ENCODE results near the gene MAGED4B. TPM values are rescaled to one million over a fixed set of nuclear protein-coding genes. Genes with fewer than 3 reads are reported as not detected.

The MAGED4B gene, protein sequence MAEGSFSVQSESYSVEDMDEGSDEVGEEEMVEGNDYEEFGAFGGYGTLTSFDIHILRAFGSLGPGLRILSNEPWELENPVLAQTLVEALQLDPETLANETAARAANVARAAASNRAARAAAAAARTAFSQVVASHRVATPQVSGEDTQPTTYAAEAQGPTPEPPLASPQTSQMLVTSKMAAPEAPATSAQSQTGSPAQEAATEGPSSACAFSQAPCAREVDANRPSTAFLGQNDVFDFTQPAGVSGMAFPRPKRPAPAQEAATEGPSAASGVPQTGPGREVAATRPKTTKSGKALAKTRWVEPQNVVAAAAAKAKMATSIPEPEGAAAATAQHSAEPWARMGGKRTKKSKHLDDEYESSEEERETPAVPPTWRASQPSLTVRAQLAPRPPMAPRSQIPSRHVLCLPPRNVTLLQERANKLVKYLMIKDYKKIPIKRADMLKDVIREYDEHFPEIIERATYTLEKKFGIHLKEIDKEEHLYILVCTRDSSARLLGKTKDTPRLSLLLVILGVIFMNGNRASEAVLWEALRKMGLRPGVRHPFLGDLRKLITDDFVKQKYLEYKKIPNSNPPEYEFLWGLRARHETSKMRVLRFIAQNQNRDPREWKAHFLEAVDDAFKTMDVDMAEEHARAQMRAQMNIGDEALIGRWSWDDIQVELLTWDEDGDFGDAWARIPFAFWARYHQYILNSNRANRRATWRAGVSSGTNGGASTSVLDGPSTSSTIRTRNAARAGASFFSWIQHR
- total RNA-seq: 34.3 and 39.0 TPM in 2 replicates

DNA sequence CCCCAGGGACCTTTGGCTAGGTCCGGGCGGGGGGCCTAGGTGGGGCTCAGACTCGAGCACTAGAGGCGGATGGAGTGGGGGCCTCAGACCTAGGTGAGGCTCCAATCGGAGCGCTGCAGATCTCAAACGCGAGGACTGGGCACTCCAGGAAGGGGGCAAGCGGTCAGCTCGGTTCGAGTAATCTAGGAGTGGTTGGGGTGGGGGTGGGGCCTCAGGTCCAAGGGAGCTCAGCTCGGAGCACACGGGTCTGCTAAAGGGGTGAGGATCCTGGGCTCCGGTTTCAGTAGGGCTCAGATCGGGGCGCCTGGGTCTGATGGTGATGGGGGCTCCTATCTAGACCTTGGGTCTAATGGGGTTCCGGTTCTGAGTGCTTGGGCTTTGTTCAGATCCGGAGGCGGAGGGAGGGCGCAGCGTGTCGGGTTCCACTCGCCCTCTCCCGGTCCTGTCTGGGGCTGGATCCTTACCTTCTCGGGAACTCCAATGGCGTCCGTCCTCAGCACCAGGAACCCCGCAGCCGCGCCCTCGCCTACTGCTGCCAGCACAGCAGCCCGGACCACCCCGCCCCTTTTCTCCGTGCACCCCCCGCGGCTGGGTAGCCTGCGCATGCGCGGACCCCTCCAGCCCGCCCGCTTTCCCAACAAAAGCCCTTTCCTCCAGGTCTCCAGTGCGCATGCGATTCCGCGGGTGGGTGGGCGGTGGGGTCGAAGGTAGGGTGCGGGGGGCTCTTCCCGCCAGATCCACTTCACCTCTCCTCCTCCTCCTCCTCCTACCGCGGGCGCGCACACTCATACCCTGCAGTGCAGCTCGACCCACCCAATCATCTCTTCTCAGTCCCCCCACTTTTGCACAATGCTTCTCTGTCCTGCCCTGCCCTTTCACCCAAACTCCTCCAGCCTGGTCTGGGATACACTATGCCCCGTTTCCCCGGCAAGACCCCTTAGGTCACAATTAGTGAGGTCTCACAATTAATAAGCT is at the start of gene MAGED4B:
TSS of gene MAGED4B (minus strand) at position 518 of the 975 bp plus-strand sequence. CDS start 1,011 bp downstream, outside the sequence.

Other genes starting within 250 kb of the MAGED4B start
- gene MAGED1, start 175.6 kb downstream of the MAGED4B start, total RNA-seq: 54.0 and 55.7 TPM in 2 replicates
- 30.3 and 36.1 TPM in 2 replicates for gene MAGED4, start 115.7 kb upstream of the MAGED4B start, total RNA-seq

Data from dermis lymphatic vessel endothelial cell (primary cell).